ENCODE measurements around the gene MET. TPM values are rescaled to one million over a fixed set of nuclear protein-coding genes. Genes with fewer than 3 reads are reported as not detected.

Gene MET
- total and polyA plus RNA-seq, 7 experiments from 2014 or later, result 0.19 to 1.0 (median 0.73) TPM; not detected in 4

- no peak for DNase-seq
- Mint-ChIP-seq H3K36me3 (no peaks in the 10 kb centered on the region), H3K4me1 (peaks cover 0 to 3% (median 0%) of the 10 kb centered on the region in 7 donors), H3K4me3 (no peak overlapping the region), H3K27me3 (peaks cover 7 to 15% (median 13%) of the 10 kb centered on the region in 5 donors), H3K9me3 (peaks cover 0 to 2% (median 0%) of the 10 kb centered on the region in 11 donors), H3K27ac (no peak overlapping the region)
- Histone ChIP-seq H3K4me1 (ENCODE audit: control insufficient read depth in 2 of 2, insufficient read depth in 2 of 2, low read length in 2 of 2) (no peaks in the 10 kb centered on the region), H3K36me3 (ENCODE audit: control insufficient read depth in 2 of 3, insufficient read depth in 3 of 3, low read length in 3 of 3) (no peaks in the 10 kb centered on the region), H3K27ac (ENCODE audit: low read depth, low read length) (no peak overlapping the region), H3K27me3 (ENCODE audit: control insufficient read depth in 2 of 2, insufficient read depth in 2 of 2, low read length in 2 of 2) (no peaks in the 10 kb centered on the region), H3K9me3 (ENCODE audit: control insufficient read depth in 2 of 3, low read length in 3 of 3) (no peaks in the 10 kb centered on the region), H3K4me3 (ENCODE audit: low read length) (no peak overlapping the region)
- ChIA-PET POLR2A (no interaction called here), CTCF (no interaction called here)
- ATAC-seq, result no peak
- intact Hi-C loops (cut with micrococcal nuclease), result no loop called here
Measured at GRCh38 chr7:116776610-116777289, 104.8 kb downstream of the MET start.

DNA sequence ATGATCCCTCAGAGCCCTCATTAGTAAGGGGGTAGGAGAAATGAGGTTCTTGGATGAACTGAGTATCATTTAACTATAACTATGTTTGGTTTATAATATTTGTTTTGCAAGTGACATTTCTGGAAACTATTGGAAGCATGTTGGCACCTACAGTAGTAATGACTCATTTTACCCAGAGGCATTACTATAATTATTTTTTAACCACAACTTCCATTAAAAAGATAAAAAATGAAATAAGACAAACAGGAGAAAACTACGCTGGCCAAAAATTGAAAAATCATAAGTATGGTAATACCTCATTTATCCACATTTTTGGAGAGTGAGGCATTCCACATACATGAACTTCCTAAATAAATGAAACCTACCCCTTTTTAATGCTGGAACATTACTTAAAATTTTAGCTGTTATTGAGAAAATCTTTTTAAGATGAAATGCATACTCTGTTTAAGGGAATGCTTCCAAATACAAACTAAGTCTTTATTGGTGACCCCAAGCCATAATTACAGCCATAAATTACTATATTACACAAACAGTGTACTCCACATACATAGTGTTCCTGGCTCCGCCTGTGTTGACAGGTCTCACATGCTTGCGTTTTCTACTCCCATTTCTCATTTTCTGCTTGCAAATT is 105.8 kb downstream of the MET start:
- Histone ChIP-seq H3K36me3 (ENCODE audit: control insufficient read depth in 2 of 3, insufficient read depth in 3 of 3, low read length in 3 of 3) (no peaks in the 10 kb centered on the region), H3K9me3 (ENCODE audit: control insufficient read depth in 2 of 3, low read length in 3 of 3) (no peaks in the 10 kb centered on the region), H3K27ac (ENCODE audit: low read depth, low read length) (no peak overlapping the region), H3K27me3 (ENCODE audit: control insufficient read depth in 2 of 2, insufficient read depth in 2 of 2, low read length in 2 of 2) (no peaks in the 10 kb centered on the region), H3K4me1 (ENCODE audit: control insufficient read depth in 2 of 2, insufficient read depth in 2 of 2, low read length in 2 of 2) (no peaks in the 10 kb centered on the region), H3K4me3 (ENCODE audit: low read length) (no peak overlapping the region)
- Mint-ChIP-seq H3K27ac (no peak overlapping the region), H3K4me1 (peaks cover 0 to 3% (median 0%) of the 10 kb centered on the region in 7 donors), H3K9me3 (peaks cover 0 to 2% (median 0%) of the 10 kb centered on the region in 11 donors), H3K36me3 (no peaks in the 10 kb centered on the region), H3K27me3 (peaks cover 6 to 14% (median 13%) of the 10 kb centered on the region in 5 donors), H3K4me3 (no peak overlapping the region)
- CTCF ChIA-PET, result no interaction called here
- POLR2A ChIA-PET, result no interaction called here
- intact Hi-C loops (cut with micrococcal nuclease), result no loop called here
- ATAC-seq (no peak), DNase-seq (no peak)

- Mint-ChIP-seq H3K36me3 (no peaks in the 10 kb centered on the region), H3K27me3 (peaks cover 0 to 6% (median 6%) of the 10 kb centered on the region in 5 donors), H3K4me1 (peaks cover 0 to 3% (median 0%) of the 10 kb centered on the region in 7 donors), H3K27ac (no peak overlapping the region), H3K4me3 (no peak overlapping the region), H3K9me3 (peaks cover 0 to 2% (median 0%) of the 10 kb centered on the region in 11 donors)
- POLR2A ChIA-PET, result no interaction called here
- no peak for ATAC-seq
- no peaks in the 10 kb centered on the region for H3K27me3 ChIP-seq (ENCODE audit: control insufficient read depth in 2 of 2, insufficient read depth in 2 of 2, low read length in 2 of 2)
- no peaks in the 10 kb centered on the region for H3K9me3 ChIP-seq (ENCODE audit: control insufficient read depth in 2 of 3, low read length in 3 of 3)
- H3K4me3 ChIP-seq (ENCODE audit: low read length), result no peak overlapping the region
- no peaks in the 10 kb centered on the region for H3K4me1 ChIP-seq (ENCODE audit: control insufficient read depth in 2 of 2, insufficient read depth in 2 of 2, low read length in 2 of 2)
- intact Hi-C loops (cut with micrococcal nuclease), result no loop called here
- H3K27ac ChIP-seq (ENCODE audit: low read depth, low read length), result no peak overlapping the region
- H3K36me3 ChIP-seq (ENCODE audit: control insufficient read depth in 2 of 3, insufficient read depth in 3 of 3, low read length in 3 of 3), result no peaks in the 10 kb centered on the region
- CTCF ChIA-PET, result no interaction called here
- DNase-seq, result no peak
Measured at GRCh38 chr7:116779216-116779615, 107.2 kb downstream of the MET start.

DNA sequence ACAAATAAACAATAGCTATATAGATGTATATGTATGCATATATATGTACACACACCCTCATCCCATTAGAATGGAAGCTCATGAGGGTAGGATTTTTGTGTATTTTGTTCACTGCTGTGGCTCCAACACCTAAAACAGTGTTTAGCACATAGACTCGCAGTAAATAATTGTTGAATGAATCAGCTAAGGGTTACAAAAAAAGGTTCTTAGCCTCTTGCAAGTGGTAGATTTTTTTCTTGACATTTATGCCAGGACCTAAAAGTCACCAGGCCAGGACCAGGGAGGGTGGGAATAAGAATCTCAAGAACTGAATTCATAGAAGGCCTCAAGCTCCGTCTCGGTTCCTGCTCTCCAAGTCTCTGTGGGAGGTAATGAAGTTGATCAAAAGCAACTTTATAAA is 107.9 kb downstream of the MET start:
- peaks cover 0 to 3% (median 0%) of the 10 kb centered on the region in 7 donors for H3K4me1 Mint-ChIP-seq
- H3K36me3 ChIP-seq (ENCODE audit: control insufficient read depth in 2 of 3, insufficient read depth in 3 of 3, low read length in 3 of 3), result no peaks in the 10 kb centered on the region
- no peak for DNase-seq
- H3K9me3 Mint-ChIP-seq, result no peaks in the 10 kb centered on the region
- H3K27ac Mint-ChIP-seq, result no peak overlapping the region
- no peak for ATAC-seq
- POLR2A ChIA-PET, result no interaction called here
- H3K4me3 ChIP-seq (ENCODE audit: low read length), result no peak overlapping the region
- H3K27me3 ChIP-seq (ENCODE audit: control insufficient read depth in 2 of 2, insufficient read depth in 2 of 2, low read length in 2 of 2), result no peaks in the 10 kb centered on the region
- H3K27ac ChIP-seq (ENCODE audit: low read depth, low read length), result no peak overlapping the region
- H3K36me3 Mint-ChIP-seq, result no peaks in the 10 kb centered on the region
- intact Hi-C loops (cut with micrococcal nuclease), result no loop called here
- H3K9me3 ChIP-seq (ENCODE audit: control insufficient read depth in 2 of 3, low read length in 3 of 3), result no peaks in the 10 kb centered on the region
- CTCF ChIA-PET, result interaction anchor here (0.8 kb wide), 1 partner anchor 17 kb away, joined by 3 read pairs; no protein-coding TSS in a partner anchor
- peaks cover 0 to 5% (median 2%) of the 10 kb centered on the region in 5 donors for H3K27me3 Mint-ChIP-seq
- H3K4me3 Mint-ChIP-seq, result no peak overlapping the region
- no peaks in the 10 kb centered on the region for H3K4me1 ChIP-seq (ENCODE audit: control insufficient read depth in 2 of 2, insufficient read depth in 2 of 2, low read length in 2 of 2)

DNA sequence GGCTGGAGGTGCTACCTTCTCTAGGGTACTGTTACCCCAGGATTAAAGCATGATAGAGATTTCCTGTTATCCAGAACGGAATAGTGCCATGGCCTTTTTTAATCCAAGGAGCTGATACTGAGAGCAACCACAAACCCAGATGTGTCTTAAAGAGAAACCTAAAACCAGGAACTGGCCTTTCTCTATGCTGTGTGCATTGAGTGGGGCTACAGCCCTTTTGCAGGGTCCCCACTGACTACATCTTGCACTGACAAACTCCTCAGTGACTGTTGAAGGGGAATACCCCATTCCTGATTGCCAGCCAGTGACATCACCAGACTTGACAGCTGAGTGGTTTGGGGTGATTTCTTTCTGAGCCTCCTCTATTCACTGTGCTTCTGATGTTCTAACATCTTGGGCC is 108.5 kb downstream of the MET start:
- no peak overlapping the region for H3K27ac Mint-ChIP-seq
- Histone ChIP-seq H3K9me3 (ENCODE audit: control insufficient read depth in 2 of 3, low read length in 3 of 3) (no peaks in the 10 kb centered on the region), H3K4me1 (ENCODE audit: control insufficient read depth in 2 of 2, insufficient read depth in 2 of 2, low read length in 2 of 2) (no peaks in the 10 kb centered on the region), H3K36me3 (ENCODE audit: control insufficient read depth in 2 of 3, insufficient read depth in 3 of 3, low read length in 3 of 3) (no peaks in the 10 kb centered on the region), H3K27me3 (ENCODE audit: control insufficient read depth in 2 of 2, insufficient read depth in 2 of 2, low read length in 2 of 2) (no peaks in the 10 kb centered on the region), H3K4me3 (ENCODE audit: low read length) (no peak overlapping the region), H3K27ac (ENCODE audit: low read depth, low read length) (no peak overlapping the region)
- ChIA-PET POLR2A (interaction anchor here (0.6 kb wide), 1 partner anchor 757 kb away, joined by 4 read pairs; no protein-coding TSS in a partner anchor), CTCF (no interaction called here)
- no peak overlapping the region for H3K4me3 Mint-ChIP-seq
- H3K36me3 Mint-ChIP-seq, result no peaks in the 10 kb centered on the region
- intact Hi-C loops (cut with micrococcal nuclease), result no loop called here
- H3K27me3 Mint-ChIP-seq, result peaks cover 0 to 5% (median 0%) of the 10 kb centered on the region in 5 donors
- H3K4me1 Mint-ChIP-seq, result peaks cover 0 to 3% (median 0%) of the 10 kb centered on the region in 7 donors
- H3K9me3 Mint-ChIP-seq, result no peaks in the 10 kb centered on the region
- DNase-seq (no peak), ATAC-seq (no peak)

GRCh38 chr7:116780966-116781365 is 109.0 kb downstream of the MET start:
- no peak overlapping the region for H3K27ac ChIP-seq (ENCODE audit: low read depth, low read length)
- no peaks in the 10 kb centered on the region for H3K9me3 ChIP-seq (ENCODE audit: control insufficient read depth in 2 of 3, low read length in 3 of 3)
- ATAC-seq (no peak), DNase-seq (no peak)
- Mint-ChIP-seq H3K4me1 (peaks cover 0 to 3% (median 0%) of the 10 kb centered on the region in 7 donors), H3K27ac (no peak overlapping the region), H3K36me3 (no peaks in the 10 kb centered on the region), H3K4me3 (no peak overlapping the region), H3K27me3 (peaks cover 0 to 5% (median 0%) of the 10 kb centered on the region in 5 donors), H3K9me3 (no peaks in the 10 kb centered on the region)
- ChIA-PET CTCF (no interaction called here), POLR2A (interaction anchor here (0.6 kb wide), 1 partner anchor 756 kb away, joined by 4 read pairs; no protein-coding TSS in a partner anchor)
- intact Hi-C loops (cut with micrococcal nuclease), result no loop called here
- H3K4me3 ChIP-seq (ENCODE audit: low read length), result no peak overlapping the region
- H3K4me1 ChIP-seq (ENCODE audit: control insufficient read depth in 2 of 2, insufficient read depth in 2 of 2, low read length in 2 of 2), result no peaks in the 10 kb centered on the region
- H3K27me3 ChIP-seq (ENCODE audit: control insufficient read depth in 2 of 2, insufficient read depth in 2 of 2, low read length in 2 of 2), result no peaks in the 10 kb centered on the region
- no peaks in the 10 kb centered on the region for H3K36me3 ChIP-seq (ENCODE audit: control insufficient read depth in 2 of 3, insufficient read depth in 3 of 3, low read length in 3 of 3)

DNA sequence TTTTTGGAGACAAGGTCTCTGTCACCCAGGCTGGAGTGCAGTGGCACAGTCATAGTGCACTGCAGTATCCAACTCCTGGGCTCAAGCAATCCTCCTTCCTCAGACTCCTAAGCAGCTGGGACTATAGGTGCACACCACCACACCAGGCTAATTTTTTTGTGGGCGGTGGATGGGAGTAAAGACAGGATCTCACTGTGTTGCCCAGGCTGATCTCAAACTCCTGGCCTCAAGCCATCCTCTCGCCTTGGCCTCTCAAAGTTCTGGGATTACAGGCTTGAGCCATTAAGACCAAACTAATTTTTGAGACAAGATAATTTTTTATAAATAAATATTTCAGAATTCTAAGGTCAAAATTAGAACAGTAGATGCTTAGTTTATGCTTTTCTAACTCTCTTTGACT is 109.6 kb downstream of the MET start:
- Histone ChIP-seq H3K9me3 (ENCODE audit: control insufficient read depth in 2 of 3, low read length in 3 of 3) (no peaks in the 10 kb centered on the region), H3K36me3 (ENCODE audit: control insufficient read depth in 2 of 3, insufficient read depth in 3 of 3, low read length in 3 of 3) (no peaks in the 10 kb centered on the region), H3K27me3 (ENCODE audit: control insufficient read depth in 2 of 2, insufficient read depth in 2 of 2, low read length in 2 of 2) (no peaks in the 10 kb centered on the region), H3K4me1 (ENCODE audit: control insufficient read depth in 2 of 2, insufficient read depth in 2 of 2, low read length in 2 of 2) (no peaks in the 10 kb centered on the region), H3K27ac (ENCODE audit: low read depth, low read length) (no peak overlapping the region), H3K4me3 (ENCODE audit: low read length) (no peak overlapping the region)
- ATAC-seq, result no peak
- no peak for DNase-seq
- peaks cover 0 to 3% (median 0%) of the 10 kb centered on the region in 7 donors for H3K4me1 Mint-ChIP-seq
- no peak overlapping the region for H3K4me3 Mint-ChIP-seq
- intact Hi-C loops (cut with micrococcal nuclease), result no loop called here
- no peaks in the 10 kb centered on the region for H3K36me3 Mint-ChIP-seq
- H3K27ac Mint-ChIP-seq, result no peak overlapping the region
- no peaks in the 10 kb centered on the region for H3K9me3 Mint-ChIP-seq
- ChIA-PET CTCF (no interaction called here), POLR2A (no interaction called here)
- peaks cover 0 to 5% (median 0%) of the 10 kb centered on the region in 5 donors for H3K27me3 Mint-ChIP-seq

Measured in naive thymus-derived CD4-positive, alpha-beta T cell (primary cell).